NT2/D1 (cell line): ENCODE results near the gene INTS4.
"Not testable (repeated sequence)": the region's sequence is repeated elsewhere in the genome, so short reads cannot be mapped to it uniquely, and the experiment has no call there.

Experiments
- DNase-seq: peaks from one replicate; pipeline ENCODE4 v3.0.0-alpha.2; 2011; ENCODE audit warnings: low read depth, low spot score
- H3K27me3 ChIP-seq: 2 replicates; pipeline ENCODE4 v1.6.0; 2011; ENCODE audit warnings: mild to moderate bottlenecking; ENCODE audit not compliant: insufficient read length, insufficient read depth
- H3K36me3 ChIP-seq: 2 replicates; pipeline ENCODE4 v1.6.1; 2011; ENCODE audit warnings: mild to moderate bottlenecking, low read length, mixed read lengths; ENCODE audit not compliant: insufficient read depth, insufficient read length
- H3K4me1 ChIP-seq: 2 replicates; pipeline ENCODE4 v1.5.1; 2011; ENCODE audit not compliant: insufficient read depth, insufficient read length
- H3K4me3 ChIP-seq: 2 replicates; pipeline ENCODE4 v1.5.1; 2011; ENCODE audit warnings: low read depth; ENCODE audit not compliant: insufficient read length
- H3K9ac ChIP-seq: 2 replicates; pipeline ENCODE4 v1.6.0; 2011; ENCODE audit warnings: low read depth; ENCODE audit not compliant: insufficient read length
- H3K9me3 ChIP-seq: 2 replicates; pipeline ENCODE4 v1.5.1; 2011; ENCODE audit warnings: mild to moderate bottlenecking, low read length; ENCODE audit not compliant: insufficient read depth
- SUZ12 ChIP-seq: IDR thresholded peaks from 2 replicates; pipeline ENCODE4 v1.6.1; 2011; ENCODE audit not compliant: insufficient read length, insufficient read depth; ENCODE audit errors: extremely low read depth
- YY1 ChIP-seq: IDR thresholded peaks from 2 replicates; pipeline ENCODE4 v1.6.1; 2011; ENCODE audit not compliant: insufficient read length, insufficient read depth
- ZNF274 ChIP-seq: IDR thresholded peaks from 2 replicates; pipeline ENCODE4 v1.6.1; 2011; ENCODE audit warnings: mild to moderate bottlenecking, low read depth, low read length

INTS4 gene

GRCh38 chr11:78032090-78032489 is 37.6 kb upstream of the INTS4 start:
- no peak for DNase-seq
- TF ChIP-seq ZNF274 (no peak), SUZ12 (no peak), YY1 (no peak)
- Histone ChIP-seq H3K36me3 (no peaks in the 10 kb centered on the region), H3K9ac (no peak overlapping the region), H3K27me3 (no peaks in the 10 kb centered on the region), H3K9me3 (no peaks in the 10 kb centered on the region), H3K4me1 (peaks cover 5% of the 10 kb centered on the region), H3K4me3 (no peak overlapping the region)

GRCh38 chr11:78031629-78032028 is 37.2 kb upstream of the INTS4 start:
- H3K27me3 ChIP-seq = no peaks in the 10 kb centered on the region
- TF ChIP-seq YY1 (no peak), ZNF274 (no peak), SUZ12 (no peak)
- DNase-seq = no peak
- H3K9me3 ChIP-seq = no peaks in the 10 kb centered on the region
- H3K4me1 ChIP-seq = peaks cover 5% of the 10 kb centered on the region
- no peak overlapping the region for H3K4me3 ChIP-seq
- H3K36me3 ChIP-seq = no peaks in the 10 kb centered on the region
- no peak overlapping the region for H3K9ac ChIP-seq

- Histone ChIP-seq H3K9me3 (no peaks in the 10 kb centered on the region), H3K36me3 (no peaks in the 10 kb centered on the region), H3K9ac (no peak overlapping the region), H3K4me1 (peaks cover 5% of the 10 kb centered on the region), H3K27me3 (no peaks in the 10 kb centered on the region), H3K4me3 (no peak overlapping the region)
- TF ChIP-seq SUZ12 = no peak
- TF ChIP-seq YY1 = no peak
- no peak for TF ChIP-seq ZNF274
- peak; percentile 23 for DNase-seq
Observed at GRCh38 chr11:78030429-78031325, 36.2 kb upstream of the INTS4 start.

GRCh38 chr11:78028423-78028822 is 34.0 kb upstream of the INTS4 start:
- H3K4me1 ChIP-seq, H3K27me3 ChIP-seq, H3K36me3 ChIP-seq, H3K9me3 ChIP-seq, H3K4me3 ChIP-seq, H3K9ac ChIP-seq, DNase-seq: not testable (repeated sequence)

- Histone ChIP-seq H3K9me3 (no peaks in the 10 kb centered on the region), H3K4me3 (no peak overlapping the region), H3K27me3 (no peaks in the 10 kb centered on the region), H3K4me1 (peaks cover 5% of the 10 kb centered on the region), H3K36me3 (no peaks in the 10 kb centered on the region), H3K9ac (no peak overlapping the region)
- no peak for TF ChIP-seq ZNF274
- no peak for TF ChIP-seq SUZ12
- no peak for TF ChIP-seq YY1
- DNase-seq = no peak
Observed at GRCh38 chr11:78027759-78028158, 33.3 kb upstream of the INTS4 start.

GRCh38 chr11:78025378-78025777 is 30.9 kb upstream of the INTS4 start:
- Histone ChIP-seq H3K9me3 (no peaks in the 10 kb centered on the region), H3K36me3 (no peaks in the 10 kb centered on the region), H3K4me3 (no peak overlapping the region), H3K27me3 (no peaks in the 10 kb centered on the region), H3K9ac (no peak overlapping the region), H3K4me1 (peaks cover 1% of the 10 kb centered on the region)
- no peak for DNase-seq
- TF ChIP-seq SUZ12 (no peak), ZNF274 (no peak), YY1 (no peak)

- H3K9ac ChIP-seq = peak overlapping the region; percentile 64
- H3K9me3 ChIP-seq = no peaks in the 10 kb centered on the region
- TF ChIP-seq SUZ12 (no peak), YY1 (no peak), ZNF274 (no peak)
- H3K4me3 ChIP-seq = peak overlapping the region; percentile 37
- H3K36me3 ChIP-seq = no peaks in the 10 kb centered on the region
- no peak for DNase-seq
- no peaks in the 10 kb centered on the region for H3K4me1 ChIP-seq
- no peaks in the 10 kb centered on the region for H3K27me3 ChIP-seq
Observed at GRCh38 chr11:78023426-78023825, 29.0 kb upstream of the INTS4 start.
